Mesenchymal stem cell (in vitro differentiated cells and primary cell): Measurements from ENCODE around the gene PTPRN2.

Experiments used
- DNase-seq: peaks from one replicate; pipeline ENCODE4 v3.0.0-alpha.2; 2013
- H2AFZ ChIP-seq: one replicate; pipeline ENCODE4 v1.6.1; 2013; ENCODE audit warnings: low read depth, mild to moderate bottlenecking, control low read depth, inconsistent platforms, low read length, moderate library complexity
- H2AK5ac ChIP-seq: 2 replicates; pipeline ENCODE4 v1.6.1; 2013; ENCODE audit warnings: low read length, moderate library complexity, mild to moderate bottlenecking, inconsistent platforms; ENCODE audit not compliant: severe bottlenecking
- H2BK120ac ChIP-seq: one replicate; pipeline ENCODE4 v1.6.1; 2013; ENCODE audit warnings: low read depth, mild to moderate bottlenecking, inconsistent platforms, low read length, moderate library complexity
- H2BK12ac ChIP-seq, 2 experiments: one replicate each; pipeline ENCODE4 v1.6.1; 2013; ENCODE audit warnings: inconsistent platforms in 2 of 2, low read length in 2 of 2, mild to moderate bottlenecking in 2 of 2, moderate library complexity in 2 of 2, control low read depth in 1 of 2
- H2BK15ac ChIP-seq: one replicate; pipeline ENCODE4 v1.6.1; 2013; ENCODE audit warnings: mild to moderate bottlenecking, low read depth, inconsistent platforms; ENCODE audit not compliant: poor library complexity, severe bottlenecking
- H2BK5ac ChIP-seq: 2 replicates; pipeline ENCODE4 v1.6.1; 2013; ENCODE audit warnings: low read depth, mild to moderate bottlenecking, low read length, control low read depth, inconsistent platforms; ENCODE audit not compliant: poor library complexity, severe bottlenecking
- H3K14ac ChIP-seq, 2 experiments: one replicate each; pipeline ENCODE4 v1.6.1; 2013; ENCODE audit warnings: inconsistent platforms in 2 of 2, low read length in 2 of 2, control low read depth in 1 of 2, mild to moderate bottlenecking in 1 of 2, moderate library complexity in 1 of 2
- H3K18ac ChIP-seq, 2 experiments: one replicate each; pipeline ENCODE4 v1.6.1; 2013; ENCODE audit warnings: inconsistent platforms in 2 of 2, low read length in 2 of 2, control low read depth in 1 of 2, low read depth in 1 of 2, mild to moderate bottlenecking in 1 of 2
- H3K23ac ChIP-seq, 2 experiments: one replicate each; pipeline ENCODE4 v1.6.1; 2013; ENCODE audit warnings: inconsistent platforms in 2 of 2, low read length in 2 of 2, mild to moderate bottlenecking in 2 of 2, moderate library complexity in 2 of 2, control low read depth in 1 of 2
- H3K27ac ChIP-seq: 2 replicates; pipeline ENCODE4 v1.5.1; 2013; ENCODE audit warnings: mild to moderate bottlenecking, moderate library complexity, low read length, control low read depth, inconsistent platforms; ENCODE audit not compliant: poor library complexity, severe bottlenecking
- H3K27me3 ChIP-seq, 2 experiments: 2 replicates each; pipeline versions ENCODE4 v1.6.1 to v1.7.0; 2013; ENCODE audit warnings: low read length in 2 of 2, mild to moderate bottlenecking in 2 of 2, moderate library complexity in 2 of 2, control low read depth in 1 of 2, inconsistent platforms in 1 of 2; ENCODE audit not compliant: control insufficient read depth in 1 of 2, insufficient read depth in 1 of 2
- H3K36me3 ChIP-seq, 2 experiments: 2 replicates each; pipeline versions ENCODE4 v1.6.1 to v1.7.0; 2013; ENCODE audit warnings: low read length in 2 of 2, control low read depth in 1 of 2, inconsistent platforms in 1 of 2, low read depth in 1 of 2, mild to moderate bottlenecking in 1 of 2; ENCODE audit not compliant: insufficient read depth in 2 of 2, control insufficient read depth in 1 of 2
- H3K4ac ChIP-seq, 2 experiments: one replicate each; pipeline ENCODE4 v1.6.1; 2013; ENCODE audit warnings: inconsistent platforms in 2 of 2, low read length in 2 of 2, mild to moderate bottlenecking in 2 of 2, moderate library complexity in 2 of 2, control low read depth in 1 of 2, low read depth in 1 of 2
- H3K4me1 ChIP-seq: 2 replicates; pipeline ENCODE4 v1.6.1; 2013; ENCODE audit warnings: low read depth, low read length, control low read depth; ENCODE audit not compliant: control insufficient read depth, insufficient read depth
- H3K4me2 ChIP-seq: 2 replicates; pipeline ENCODE4 v1.6.1; 2013; ENCODE audit warnings: low read length, mild to moderate bottlenecking, inconsistent platforms; ENCODE audit not compliant: poor library complexity, severe bottlenecking
- H3K4me3 ChIP-seq, 2 experiments: 2 replicates each; pipeline versions ENCODE4 v1.5.1 to v1.7.0; 2013; ENCODE audit warnings: low read length in 2 of 2, mild to moderate bottlenecking in 2 of 2, control low read depth in 1 of 2, low read depth in 1 of 2; ENCODE audit not compliant: insufficient read depth in 1 of 2
- H3K79me1 ChIP-seq: replicated peaks from 2 replicates; pipeline ENCODE4 v1.6.1; 2013; ENCODE audit warnings: mild to moderate bottlenecking, control low read depth, low read length, inconsistent platforms; ENCODE audit not compliant: poor library complexity, severe bottlenecking
- H3K9ac ChIP-seq: 2 replicates; pipeline ENCODE4 v1.7.0; 2013; ENCODE audit warnings: mild to moderate bottlenecking, low read length, moderate library complexity
- H3K9me3 ChIP-seq: 2 replicates; pipeline ENCODE4 v1.7.0; 2013; ENCODE audit warnings: mild to moderate bottlenecking, low read length; ENCODE audit not compliant: control insufficient read depth
- H4K8ac ChIP-seq: one replicate; pipeline ENCODE4 v1.6.1; 2013; ENCODE audit warnings: inconsistent platforms, mild to moderate bottlenecking, low read length, moderate library complexity
- H4K91ac ChIP-seq: one replicate; pipeline ENCODE4 v1.6.1; 2013; ENCODE audit warnings: mild to moderate bottlenecking, low read length, inconsistent platforms
- WGBS: methylation state at CpG from one replicate; pipeline ENCODE4 v1.1.7; 2013; ENCODE audit warnings: mixed read lengths; 5-methylcytosine and 5-hydroxymethylcytosine counted together

The PTPRN2 gene

GRCh38 chr7:157886711-157887110, 700.9 kb downstream of the PTPRN2 start:
- DNase-seq: no peak
- Histone ChIP-seq H3K14ac (no peak overlapping the region), H3K36me3 (no peaks in the 10 kb centered on the region), H3K9me3 (peaks cover 5% of the 10 kb centered on the region), H2BK15ac (no peak overlapping the region), H3K9ac (no peak overlapping the region), H2AFZ (no peak overlapping the region), H2AK5ac (no peak overlapping the region), H3K4me3 (no peak overlapping the region), H3K23ac (no peak overlapping the region), H4K8ac (no peak overlapping the region), H3K4me2 (no peak overlapping the region), H4K91ac (no peak overlapping the region), H3K18ac (no peak overlapping the region), H3K27me3 (no peaks in the 10 kb centered on the region), H3K27ac (no peak overlapping the region), H2BK120ac (no peak overlapping the region), H3K4me1 (no peaks in the 10 kb centered on the region), H2BK12ac (no peak overlapping the region), H3K4ac (no peak overlapping the region), H2BK5ac (no peak overlapping the region), H3K79me1 (no peaks in the 10 kb centered on the region)
- WGBS: 79% methylated on average over 11 of the region's 11 CpGs

GRCh38 chr7:157886266-157886665, 701.4 kb downstream of the PTPRN2 start:
- Histone ChIP-seq H3K18ac (no peak overlapping the region), H3K4me2 (no peak overlapping the region), H2AK5ac (no peak overlapping the region), H3K4me3 (no peak overlapping the region), H3K79me1 (no peaks in the 10 kb centered on the region), H4K8ac (no peak overlapping the region), H3K14ac (no peak overlapping the region), H2BK5ac (no peak overlapping the region), H3K27me3 (no peaks in the 10 kb centered on the region), H3K27ac (no peak overlapping the region), H3K4ac (no peak overlapping the region), H3K4me1 (no peaks in the 10 kb centered on the region), H3K36me3 (no peaks in the 10 kb centered on the region), H3K23ac (no peak overlapping the region), H3K9ac (no peak overlapping the region), H2BK15ac (no peak overlapping the region), H2BK12ac (no peak overlapping the region), H2BK120ac (no peak overlapping the region), H2AFZ (no peak overlapping the region), H4K91ac (no peak overlapping the region), H3K9me3 (peaks cover 8% of the 10 kb centered on the region)
- WGBS: 83% methylated on average over 7 of the region's 9 CpGs
- DNase-seq: no peak

DNA sequence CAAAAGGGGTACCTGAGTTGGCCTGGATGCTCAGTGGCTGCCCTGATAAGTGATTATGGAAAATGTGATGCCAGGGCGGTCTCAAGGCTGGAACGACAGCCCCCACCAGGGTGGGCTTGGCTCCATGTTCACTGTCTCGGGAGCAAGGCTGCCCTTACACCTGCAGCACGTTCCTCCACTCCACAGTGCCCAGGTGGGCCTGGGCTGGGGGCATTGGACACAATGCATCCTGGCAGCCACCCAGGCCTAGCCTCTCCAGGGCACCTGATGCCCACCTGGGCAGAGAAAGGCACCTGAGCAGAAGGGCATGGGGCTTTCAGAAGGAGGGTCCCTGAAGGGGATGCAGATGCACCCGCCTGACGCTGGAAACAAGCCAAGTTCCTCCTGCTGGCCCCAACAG, 702.5 kb downstream of the PTPRN2 start:
- Histone ChIP-seq H3K4me1 (no peaks in the 10 kb centered on the region), H3K4ac (no peak overlapping the region), H2BK5ac (no peak overlapping the region), H3K23ac (no peak overlapping the region), H3K4me3 (no peak overlapping the region), H3K4me2 (no peak overlapping the region), H3K36me3 (no peaks in the 10 kb centered on the region), H2BK120ac (no peak overlapping the region), H3K9me3 (peaks cover 11% of the 10 kb centered on the region), H3K9ac (no peak overlapping the region), H3K27me3 (no peaks in the 10 kb centered on the region), H2BK12ac (no peak overlapping the region), H3K27ac (no peak overlapping the region), H2BK15ac (no peak overlapping the region), H3K18ac (no peak overlapping the region), H2AK5ac (no peak overlapping the region), H3K14ac (no peak overlapping the region), H4K8ac (no peak overlapping the region), H3K79me1 (no peaks in the 10 kb centered on the region), H2AFZ (no peak overlapping the region), H4K91ac (no peak overlapping the region)
- DNase-seq: no peak
- 65% methylated on average over 6 of the region's 6 CpGs for WGBS

GRCh38 chr7:157884461-157885062, 703.1 kb downstream of the PTPRN2 start:
- Histone ChIP-seq H2BK120ac (no peak overlapping the region), H3K4me2 (no peak overlapping the region), H3K4me3 (no peak overlapping the region), H3K23ac (no peak overlapping the region), H2BK5ac (no peak overlapping the region), H3K9me3 (peaks cover 11% of the 10 kb centered on the region), H3K14ac (no peak overlapping the region), H2BK15ac (no peak overlapping the region), H3K4ac (no peak overlapping the region), H2BK12ac (no peak overlapping the region), H4K91ac (no peak overlapping the region), H2AK5ac (no peak overlapping the region), H3K27ac (no peak overlapping the region), H3K27me3 (no peaks in the 10 kb centered on the region), H2AFZ (no peak overlapping the region), H3K18ac (no peak overlapping the region), H3K79me1 (no peaks in the 10 kb centered on the region), H3K9ac (no peak overlapping the region), H3K36me3 (no peaks in the 10 kb centered on the region), H4K8ac (no peak overlapping the region), H3K4me1 (no peaks in the 10 kb centered on the region)
- DNase-seq: no peak
- WGBS: 72% methylated on average over 9 of the region's 9 CpGs
